ENCODE measurements around the gene UBE2J2. TPM values are rescaled to one million over a fixed set of nuclear protein-coding genes. Genes with fewer than 3 reads are reported as not detected.

Gene UBE2J2
- total RNA-seq, 4 donors from 2014 or later = 30.2 to 70.0 (median 60.0) TPM

- Histone ChIP-seq H3K36me3 (peaks cover 5% of the 10 kb centered on the region), H3K4me3 (no peak overlapping the region), H3K27me3 (peaks cover 30% of the 10 kb centered on the region), H3K4me1 (peaks cover 28% of the 10 kb centered on the region), H3K9me3 (no peaks in the 10 kb centered on the region), H3K27ac (no peak overlapping the region)
- TF ChIP-seq POLR2A (IDR thresholded peaks at IDR 0.05) (no peak), CTCF (IDR thresholded peaks at IDR 0.05) (no peak), POLR2AphosphoS5 (IDR thresholded peaks at IDR 0.05) (no peak), EP300 (IDR thresholded peaks at IDR 0.05) (no peak)
- peak in 1 of 2 donors; percentile 52 for DNase-seq (ENCODE audit: low spot score in 2 of 2)
- no CpG with 5 or more reads among the region's 25 CpGs for WGBS
These were observed 26.2 kb downstream of the UBE2J2 start for GRCh38 chr1:1247341-1247913.

- 8% methylated on average over 17 of the region's 74 CpGs for WGBS
- Histone ChIP-seq H3K9me3 (no peaks in the 10 kb centered on the region), H3K36me3 (no peaks in the 10 kb centered on the region), H3K27ac (no peak within 1 kb of the TSS), H3K4me1 (peaks cover 28% of the 10 kb centered on the region), H3K4me3 (peak within 1 kb of the TSS; percentile 33), H3K27me3 (peaks cover 30% of the 10 kb centered on the region)
- DNase-seq (ENCODE audit: low spot score in 2 of 2) = peak in 1 of 2 donors; percentile 53
- TF ChIP-seq POLR2A (IDR thresholded peaks at IDR 0.05) (no peak), POLR2AphosphoS5 (IDR thresholded peaks at IDR 0.05) (no peak), CTCF (IDR thresholded peaks at IDR 0.05) (no peak), EP300 (IDR thresholded peaks at IDR 0.05) (no peak)
These were observed 26.9 kb downstream of the UBE2J2 start, which contains the start of gene C1QTNF12 for GRCh38 chr1:1246577-1247340. Gene C1QTNF12, minus strand, starts transcription at chr1:1246722. Its CDS starts 32 bp downstream, at chr1:1246690.

- DNase-seq (ENCODE audit: low spot score in 2 of 2) = peak in 1 of 2 donors; percentile 59
- Histone ChIP-seq H3K4me3 (peak overlapping the region; percentile 33), H3K4me1 (peaks cover 26% of the 10 kb centered on the region), H3K27ac (no peak overlapping the region), H3K9me3 (no peaks in the 10 kb centered on the region), H3K27me3 (peaks cover 30% of the 10 kb centered on the region), H3K36me3 (no peaks in the 10 kb centered on the region)
- TF ChIP-seq CTCF (IDR thresholded peaks at IDR 0.05) = no peak
- TF ChIP-seq POLR2A (IDR thresholded peaks at IDR 0.05) = no peak
- no peak for TF ChIP-seq POLR2AphosphoS5 (IDR thresholded peaks at IDR 0.05)
- no peak for TF ChIP-seq EP300 (IDR thresholded peaks at IDR 0.05)
- 12% methylated on average over 11 of the region's 45 CpGs for WGBS
These were observed 27.7 kb downstream of the UBE2J2 start for GRCh38 chr1:1245817-1246576.

- H3K27me3 ChIP-seq = peaks cover 30% of the 10 kb centered on the region
- H3K4me1 ChIP-seq = peaks cover 23% of the 10 kb centered on the region
- H3K27ac ChIP-seq = no peak overlapping the region
- H3K9me3 ChIP-seq = no peaks in the 10 kb centered on the region
- no peak overlapping the region for H3K4me3 ChIP-seq
- H3K36me3 ChIP-seq = no peaks in the 10 kb centered on the region
- TF ChIP-seq CTCF (IDR thresholded peaks at IDR 0.05) (no peak), EP300 (IDR thresholded peaks at IDR 0.05) (no peak), POLR2AphosphoS5 (IDR thresholded peaks at IDR 0.05) (no peak), POLR2A (IDR thresholded peaks at IDR 0.05) (no peak)
- DNase-seq (ENCODE audit: low spot score in 2 of 2) = no peak
- 67% methylated on average over 3 of the region's 23 CpGs for WGBS
These were observed 28.4 kb downstream of the UBE2J2 start for GRCh38 chr1:1245178-1245816.

Data from suprapubic skin (tissue), 4 donors.